ENCODE data around the gene PCP2.

Gene PCP2

DNA sequence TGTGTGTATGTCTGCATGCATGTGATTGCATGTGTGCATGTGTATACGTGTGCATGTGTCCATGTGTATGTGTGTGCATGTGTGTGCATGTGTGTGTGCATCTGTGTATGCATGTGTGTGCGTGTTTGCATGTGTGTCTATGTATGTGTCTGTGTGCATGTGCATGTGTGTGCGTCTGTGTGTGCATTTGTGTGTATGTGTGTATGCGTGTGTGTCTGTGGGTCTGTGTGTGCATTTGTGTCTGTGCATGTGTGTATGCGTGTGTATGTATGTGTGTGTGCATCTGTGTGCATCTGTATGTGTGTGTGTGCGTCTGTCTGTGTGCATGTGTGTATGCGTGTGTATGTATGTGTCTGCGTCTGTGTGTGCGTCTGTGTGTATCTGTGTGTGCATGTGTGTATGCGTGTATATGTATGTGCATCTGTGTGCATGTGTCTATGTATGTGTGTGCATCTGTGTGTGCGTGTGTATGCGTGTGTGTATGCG is 6.4 kb upstream of the PCP2 start:
- no peak for DNase-seq (ENCODE audit: low read depth in 2 of 2, low spot score in 1 of 2)

DNA sequence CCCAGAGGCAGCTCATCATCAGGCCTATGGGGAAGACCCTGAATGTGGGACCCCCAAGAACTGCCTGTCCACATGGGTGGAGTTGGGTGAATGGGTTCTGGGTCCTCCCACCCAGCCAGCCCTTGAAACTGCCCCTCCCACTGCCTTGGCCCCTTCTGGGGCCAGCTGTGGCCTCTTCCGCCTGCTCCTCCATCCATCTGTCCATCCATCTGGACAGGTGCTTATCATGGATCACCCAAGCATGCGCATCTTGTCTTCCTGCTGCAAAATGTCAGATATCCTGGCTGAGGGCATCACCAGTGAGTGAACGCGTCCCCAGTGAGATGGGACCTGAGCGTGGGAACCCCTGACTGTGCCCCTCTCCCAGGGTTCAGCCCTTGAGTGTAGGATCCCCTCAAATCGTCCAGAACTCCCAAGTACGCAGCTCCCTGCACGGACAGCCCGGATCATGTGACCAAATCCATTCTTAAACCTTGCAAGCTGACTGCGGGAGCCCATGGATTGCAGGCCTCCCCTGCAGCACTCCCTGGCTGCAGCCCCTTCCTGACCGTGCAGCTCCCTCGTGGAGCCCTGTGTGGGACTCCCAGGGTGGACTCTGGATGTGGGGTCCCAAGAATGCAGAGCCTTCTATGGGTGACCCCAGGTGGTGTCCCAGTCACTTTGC is 5.4 kb upstream of the PCP2 start:
- no peak for DNase-seq (ENCODE audit: low read depth in 2 of 2, low spot score in 1 of 2)

DNA sequence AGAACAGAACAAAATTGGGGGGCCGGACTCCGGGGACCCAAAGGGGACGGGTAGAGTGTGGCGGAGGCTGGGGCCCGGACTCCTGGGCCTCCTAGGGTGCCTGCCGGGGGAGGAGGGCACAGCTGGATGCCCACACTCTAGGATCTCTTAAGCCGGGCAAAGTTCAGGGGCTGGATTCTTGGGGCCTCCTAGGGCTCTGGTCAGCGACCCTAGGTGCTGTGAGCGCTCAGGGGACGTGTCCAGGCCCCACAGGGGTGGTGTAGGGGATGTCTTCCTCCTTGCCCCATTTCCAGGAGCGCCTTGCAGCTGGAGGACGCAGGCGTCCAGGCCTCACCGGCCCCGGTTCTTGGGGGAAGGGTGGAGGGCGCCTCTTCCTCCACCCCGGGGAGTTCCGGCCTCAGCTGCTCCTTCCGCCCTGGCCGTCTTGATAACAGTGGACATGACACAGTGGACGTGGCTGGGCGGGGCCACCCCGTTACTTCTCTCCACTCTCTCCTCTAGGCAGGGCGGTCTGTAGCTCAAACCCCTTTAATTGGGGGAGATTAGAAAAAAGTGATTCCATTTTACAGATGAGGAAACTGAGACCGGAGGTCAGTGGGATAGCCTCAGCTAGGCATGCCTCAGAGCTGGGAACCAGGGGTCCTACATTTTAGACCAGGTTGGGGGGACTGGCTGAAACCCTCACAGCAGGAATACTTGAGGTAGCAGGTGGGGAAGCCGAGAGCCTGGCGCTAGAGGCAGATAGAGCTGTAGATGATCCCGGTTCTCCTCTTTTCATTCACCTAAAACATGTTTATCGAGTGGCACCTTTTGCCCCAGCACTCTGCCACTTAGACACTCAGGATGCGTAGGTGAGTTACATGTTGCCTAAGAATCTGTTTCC is 4.1 kb upstream of the PCP2 start:
- DNase-seq (ENCODE audit: low read depth in 2 of 2, low spot score in 1 of 2) = no peak

- DNase-seq (ENCODE audit: low read depth in 2 of 2, low spot score in 1 of 2) = peak; percentile 82 to 91
Observed at GRCh38 chr19:7636691-7637373, 3.3 kb upstream of the PCP2 start, which contains the start of gene STXBP2. Gene STXBP2, plus strand, starts transcription at chr19:7637110. Its CDS starts 40 bp downstream, at chr19:7637150.

- DNase-seq (ENCODE audit: low read depth in 2 of 2, low spot score in 1 of 2) = no peak
Observed at GRCh38 chr19:7636317-7636690, 2.8 kb upstream of the PCP2 start.

GRCh38 chr19:7635670-7636069 is 2.2 kb upstream of the PCP2 start:
- DNase-seq (ENCODE audit: low read depth in 2 of 2, low spot score in 1 of 2) = no peak

- DNase-seq (ENCODE audit: low read depth in 2 of 2, low spot score in 1 of 2) = no peak
Observed at GRCh38 chr19:7632340-7633203, 947 bp downstream of the PCP2 start.

DNA sequence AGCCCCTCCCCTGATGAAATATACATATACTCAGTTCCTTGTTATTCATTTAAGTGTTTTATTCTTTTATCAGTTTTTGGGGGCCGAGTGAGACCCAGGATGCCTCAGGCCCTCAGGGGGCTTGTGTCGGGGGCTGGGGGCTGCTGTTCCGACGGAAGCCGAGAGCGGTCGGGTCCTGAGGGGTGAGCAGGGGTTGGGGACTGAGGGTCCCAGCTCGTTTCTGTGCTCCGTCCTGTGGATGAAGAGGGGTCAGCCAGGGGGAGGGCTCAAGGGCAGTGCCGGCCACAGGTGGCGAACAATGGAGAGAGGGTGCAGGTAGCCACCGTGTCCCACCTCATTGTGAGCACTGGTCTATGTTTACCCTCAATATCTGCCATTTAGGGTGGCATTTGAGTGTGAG is 1.9 kb downstream of the PCP2 start:
- DNase-seq (ENCODE audit: low read depth in 2 of 2, low spot score in 1 of 2) = no peak

DNA sequence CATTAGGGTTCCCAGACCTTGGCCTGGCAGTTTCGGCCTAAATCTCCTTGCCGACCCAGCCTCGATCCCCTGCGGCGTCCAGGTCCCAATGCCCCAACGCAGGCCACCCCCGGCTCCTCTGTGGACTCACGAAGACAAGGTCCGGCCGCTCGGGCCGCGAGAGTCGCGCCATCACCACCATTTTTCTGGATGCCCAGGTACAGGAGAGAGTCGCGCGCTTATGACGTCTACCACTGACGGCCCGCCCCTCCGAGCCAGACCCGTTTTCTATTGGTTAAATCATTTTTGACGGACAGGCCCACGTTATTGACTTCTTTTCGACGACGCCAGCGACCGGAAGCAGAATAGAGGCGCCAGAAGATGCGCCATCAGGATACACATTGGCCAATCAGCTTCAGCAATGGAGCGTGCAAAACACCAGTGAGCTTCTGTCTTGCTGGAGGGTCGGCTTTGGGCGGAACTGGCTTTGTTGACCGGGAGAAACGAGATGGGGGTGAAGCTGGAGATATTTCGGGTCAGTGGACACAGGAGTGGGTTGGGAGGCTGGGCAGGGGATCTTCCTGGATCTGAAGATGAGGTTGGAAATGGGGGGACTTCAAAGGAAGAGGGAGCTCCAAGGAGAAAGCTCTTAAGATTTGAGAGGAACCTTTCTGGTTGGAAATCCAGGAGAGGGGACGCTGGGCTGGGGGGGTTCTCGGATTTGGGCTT is 4.0 kb downstream of the PCP2 start, which contains the start of the genes PET100 and XAB2:
TSS of gene PET100 (plus strand) at position 447 of the 708 bp plus-strand sequence. CDS start at position 488, 41 bp downstream.
TSS of gene XAB2 (minus strand) at position 199 of the 708 bp plus-strand sequence. CDS start at position 181, 18 bp downstream.
- peak; percentile 83 to 89 for DNase-seq (ENCODE audit: low read depth in 2 of 2, low spot score in 1 of 2)

DNA sequence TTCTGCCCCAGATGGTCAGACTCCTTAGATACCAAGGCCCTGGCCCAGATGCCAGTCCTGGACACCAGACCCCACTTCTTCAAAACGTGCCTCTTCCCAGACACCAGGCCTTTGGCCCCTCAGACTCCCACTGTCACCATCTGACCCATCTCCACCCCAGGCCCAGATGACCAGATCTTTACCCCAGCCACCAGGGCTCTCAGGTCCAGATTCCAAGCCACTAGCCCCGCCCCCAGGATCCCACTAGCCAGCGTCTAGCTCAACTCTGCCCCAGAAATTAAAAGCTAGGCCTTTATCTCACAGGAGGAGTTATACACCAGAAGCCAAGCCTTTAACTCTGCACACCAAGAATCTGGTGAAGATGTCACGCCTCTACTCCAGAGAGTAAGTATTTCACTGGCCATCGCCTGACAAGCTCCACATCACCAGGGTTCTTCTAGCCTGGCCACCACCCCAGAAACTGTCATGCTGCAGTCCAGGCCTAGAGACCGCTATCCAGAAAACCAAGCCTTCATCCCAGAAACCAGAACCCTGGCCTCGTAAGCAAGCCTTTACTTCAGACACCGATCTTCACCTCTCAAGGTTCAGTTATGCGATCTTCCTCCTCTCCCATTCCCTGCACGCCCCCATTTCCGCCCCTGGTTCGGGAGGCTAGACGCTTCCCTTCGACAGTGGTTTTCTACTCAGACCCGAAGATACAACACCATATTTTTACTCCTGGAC is 4.8 kb downstream of the PCP2 start:
- DNase-seq (ENCODE audit: low read depth in 2 of 2, low spot score in 1 of 2) = no peak

- no peak for DNase-seq (ENCODE audit: low read depth in 2 of 2, low spot score in 1 of 2)
Observed at GRCh38 chr19:7627166-7627565, 6.4 kb downstream of the PCP2 start.

DNA sequence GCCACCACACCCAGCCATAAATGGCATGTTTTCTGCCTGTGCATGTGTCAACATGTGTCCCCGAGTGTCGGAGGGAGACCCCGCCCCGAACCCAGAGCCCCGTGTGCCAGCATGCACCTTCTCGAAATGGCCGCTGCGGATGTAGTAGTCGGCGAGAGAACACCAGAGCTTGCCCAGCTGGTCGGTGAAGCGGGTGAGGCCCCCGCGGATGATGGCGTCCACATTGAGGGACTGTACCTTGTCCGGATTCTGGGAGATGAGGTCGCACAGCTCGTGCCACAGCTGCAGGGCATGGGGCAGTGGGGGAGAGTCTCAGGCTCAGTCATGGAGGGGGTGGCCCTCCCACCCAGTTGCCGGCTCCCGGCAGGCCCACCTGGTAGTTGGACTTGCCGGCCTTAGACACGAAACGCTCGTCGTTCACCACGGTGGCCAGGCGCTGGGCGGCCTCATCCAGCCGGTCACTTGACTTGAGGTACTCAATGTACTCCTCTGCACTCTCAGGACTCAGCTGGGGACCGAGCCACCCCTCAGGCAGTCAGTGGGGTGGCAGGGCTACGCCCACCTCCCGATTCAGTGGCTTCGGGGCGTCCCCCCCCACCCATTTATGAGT is 7.7 kb downstream of the PCP2 start:
- no peak for DNase-seq (ENCODE audit: low read depth in 2 of 2, low spot score in 1 of 2)

DNA sequence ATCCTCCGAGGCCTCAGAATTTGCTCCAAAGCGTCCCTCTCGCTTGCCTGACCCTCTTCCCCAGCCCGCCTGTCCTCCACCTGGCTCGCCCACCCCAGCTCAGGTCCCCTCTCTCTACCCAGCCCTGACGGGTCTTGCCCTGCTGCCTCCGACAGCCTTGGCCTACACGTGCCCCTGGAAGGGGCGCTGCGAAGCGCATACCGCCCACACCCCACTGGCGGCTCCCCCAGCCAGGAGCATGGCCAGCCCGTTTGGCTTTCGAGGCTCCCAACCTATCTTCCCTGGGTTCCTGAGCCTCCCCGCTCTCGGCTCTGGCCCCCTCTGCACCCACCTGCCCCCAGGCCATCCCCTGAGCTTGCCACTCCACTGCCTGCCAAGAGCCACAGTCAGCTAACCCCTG is 8.7 kb downstream of the PCP2 start:
- no peak for DNase-seq (ENCODE audit: low read depth in 2 of 2, low spot score in 1 of 2)

DNA sequence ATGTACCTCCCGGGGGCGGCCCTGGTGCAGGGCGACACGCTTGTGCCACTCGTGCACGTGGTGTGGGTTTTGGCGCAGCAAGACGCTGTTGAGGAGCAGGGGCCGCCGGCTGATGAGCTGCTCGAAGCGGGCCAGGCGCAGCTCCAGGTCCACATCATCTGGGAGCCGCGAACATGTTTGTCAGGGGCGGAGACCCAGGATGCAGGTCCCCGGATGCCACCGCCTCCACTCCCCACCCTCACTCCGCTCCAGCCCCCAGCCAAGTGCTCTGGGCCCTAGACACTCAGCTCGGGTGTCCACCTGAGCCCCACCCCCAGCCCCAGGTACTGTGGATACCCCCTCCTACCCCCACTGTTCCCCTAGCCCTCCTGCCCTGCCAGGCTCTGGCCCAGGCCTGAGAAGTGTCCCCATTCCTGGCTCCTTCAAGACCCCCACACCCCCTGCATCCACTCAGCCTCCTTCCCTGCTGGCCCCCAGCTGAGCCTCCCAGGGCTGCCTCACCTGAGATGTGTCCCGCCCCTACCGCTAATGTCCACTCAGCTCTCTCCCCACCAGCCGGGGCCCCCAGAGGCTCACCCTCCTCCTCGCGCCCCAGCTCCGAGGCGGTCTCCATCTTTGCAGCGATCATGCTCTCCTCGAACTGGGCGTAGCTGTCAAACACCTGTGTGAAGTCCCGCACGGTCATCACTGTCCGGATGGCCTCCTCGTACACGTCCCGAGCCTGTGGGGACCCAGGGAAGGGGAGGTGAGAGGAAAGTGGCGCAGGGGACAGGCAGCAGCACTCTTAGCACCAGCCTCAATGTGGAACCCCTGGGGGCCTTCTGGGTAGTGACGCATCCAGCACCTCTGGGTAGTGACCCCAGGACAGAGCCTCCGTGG is 9.6 kb downstream of the PCP2 start:
- no peak for DNase-seq (ENCODE audit: low read depth in 2 of 2, low spot score in 1 of 2)

GRCh38 chr19:7622933-7623685 is 10.4 kb downstream of the PCP2 start:
- DNase-seq (ENCODE audit: low read depth in 2 of 2, low spot score in 1 of 2) = no peak

GRCh38 chr19:7620442-7621412 is 12.8 kb downstream of the PCP2 start:
- DNase-seq (ENCODE audit: low read depth in 2 of 2, low spot score in 1 of 2) = no peak

Data from stimulated activated CD8-positive, alpha-beta memory T cell treated with anti-CD3 and anti-CD28 coated beads, Interleukin-4, amount 100 ng/mL, for 4 hours (primary cell).